Endodermal cell (in vitro differentiated cells): Measurements from ENCODE around the gene BEX4. TPM values are rescaled to one million over a fixed set of nuclear protein-coding genes. Genes with fewer than 3 reads are reported as not detected.
A peak's percentile ranks its signal among the peaks of the same experiment; 100 is the strongest.

Experiments used
- DNase-seq: peaks from one replicate; pipeline ENCODE4 v3.0.0-alpha.2; 2017
- H3K27ac ChIP-seq: 2 replicates; pipeline ENCODE4 v1.5.1; 2013; ENCODE audit warnings: mild to moderate bottlenecking, low read depth, low read length, moderate library complexity
- H3K27me3 ChIP-seq: 2 replicates; pipeline ENCODE4 v1.6.1; 2013; ENCODE audit warnings: mild to moderate bottlenecking, low read length, moderate library complexity; ENCODE audit not compliant: insufficient read depth, control insufficient read depth, poor library complexity, severe bottlenecking
- H3K36me3 ChIP-seq: 2 replicates; pipeline ENCODE4 v1.7.0; 2013; ENCODE audit warnings: mild to moderate bottlenecking, low read length, moderate library complexity; ENCODE audit not compliant: control insufficient read depth, insufficient read depth
- H3K4me1 ChIP-seq: one replicate; pipeline ENCODE4 v1.7.0; 2013; ENCODE audit warnings: low read length; ENCODE audit not compliant: control insufficient read depth, insufficient read depth
- H3K4me3 ChIP-seq: 2 replicates; pipeline ENCODE4 v1.5.1; 2013; ENCODE audit warnings: mild to moderate bottlenecking, low read length, moderate library complexity
- H3K9ac ChIP-seq: 2 replicates; pipeline ENCODE4 v1.6.1; 2013; ENCODE audit warnings: mild to moderate bottlenecking, low read length, moderate library complexity; ENCODE audit not compliant: poor library complexity, severe bottlenecking; ENCODE audit errors: extremely low read depth
- H3K9me3 ChIP-seq: 2 replicates; pipeline ENCODE4 v1.6.1; 2013; ENCODE audit warnings: mild to moderate bottlenecking, low read length, moderate library complexity; ENCODE audit not compliant: control insufficient read depth
- H3K27ac Mint-ChIP-seq: 2 replicates; pipeline ENCODE4 v1.8.0; 2020; ENCODE audit warnings: mixed read lengths
- H3K27me3 Mint-ChIP-seq: 2 replicates; pipeline ENCODE4 v1.8.0; 2021; ENCODE audit warnings: mild to moderate bottlenecking, mixed read lengths; ENCODE audit not compliant: insufficient read depth
- H3K36me3 Mint-ChIP-seq: 2 replicates; pipeline ENCODE4 v1.8.0; 2020; ENCODE audit warnings: low read depth, mixed read lengths
- H3K4me1 Mint-ChIP-seq: 2 replicates; pipeline ENCODE4 v1.8.0; 2020; ENCODE audit warnings: mixed read lengths
- H3K4me3 Mint-ChIP-seq: 2 replicates; pipeline ENCODE4 v1.8.0; 2020; ENCODE audit warnings: mild to moderate bottlenecking, moderate library complexity, mixed read lengths
- H3K9me3 Mint-ChIP-seq: 2 replicates; pipeline ENCODE4 v1.8.0; 2020; ENCODE audit warnings: mild to moderate bottlenecking, mixed read lengths
- WGBS, 2 experiments: methylation state at CpG; one replicate each; pipeline versions ENCODE4 v1.1.5 to v1.1.7; 2013; ENCODE audit warnings: missing lambda C conversion rate in 2 of 2, mixed read lengths in 1 of 2; ENCODE audit not compliant: insufficient coverage in 1 of 2, insufficient read length in 1 of 2; 5-methylcytosine and 5-hydroxymethylcytosine counted together
- total RNA-seq, 2 donors: library from RNA; stranded (reverse); fragmentation: NEBNext Ultra II Directional in 1 of 2; extraction: Animal tissue kit (Norgen Biotek cat#: 25700) in 1 of 2; gene quantifications; 2 replicates in 1 of 2; 3 replicates in 1 of 2; pipeline ENCODE4 v1.2.1, GENCODE V29; 2021
- TF ChIP-seq, protein P1 (sequence below): fragments of 200-600 bp; sonication (generic); conservative IDR thresholded peaks from 2 replicates; pipeline ENCODE4 v1.5.0; 2021; ENCODE audit warnings: antibody characterized with exemption, mild to moderate bottlenecking

Gene BEX4
- total RNA-seq, 2 donors from 2014 or later: 65.1 to 71.0 TPM

DNA sequence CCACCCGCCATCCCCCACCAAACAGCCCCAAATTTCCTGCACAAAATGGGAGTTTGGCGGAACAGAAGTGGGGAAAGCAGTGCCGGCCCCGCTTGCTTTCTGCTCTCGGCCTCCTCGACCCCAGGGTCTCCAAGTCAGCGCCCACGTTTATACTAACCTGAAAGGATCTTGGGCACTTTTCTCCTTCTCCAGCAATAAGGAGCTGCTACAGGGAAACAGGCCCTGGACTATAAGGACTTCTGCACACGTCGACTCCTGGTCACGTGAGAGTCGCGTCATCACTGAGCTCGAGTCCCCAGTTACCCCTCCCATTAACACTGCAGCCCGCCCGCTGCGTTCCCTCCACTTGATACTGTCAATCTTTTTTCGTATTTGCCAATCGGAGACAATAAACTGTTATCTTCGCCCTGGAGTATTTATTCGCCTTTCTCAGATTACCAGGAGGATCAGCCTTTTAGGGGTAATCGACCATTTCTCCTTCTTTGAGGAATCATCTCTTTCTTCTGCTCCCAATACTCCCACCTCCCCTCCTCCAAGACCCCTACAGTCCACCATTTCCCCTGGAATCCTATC, 40.1 kb downstream of the BEX4 start, which contains the start of gene TCEAL8:
TCEAL8 (minus strand) TSS at position 235 of the 573 bp plus-strand sequence. CDS start 1,176 bp downstream, outside the sequence.
- Mint-ChIP-seq H3K27ac (peak within 1 kb of the TSS; percentile 97), H3K9me3 (peaks cover 6% of the 10 kb centered on the region), H3K4me1 (peaks cover 31% of the 10 kb centered on the region), H3K27me3 (no peaks in the 10 kb centered on the region), H3K4me3 (peak within 1 kb of the TSS; percentile 93), H3K36me3 (peaks cover 12% of the 10 kb centered on the region)
- peak; percentile 95 for DNase-seq
- peak within 1 kb of the TSS; percentile 91 for H3K4me3 ChIP-seq
- no peaks in the 10 kb centered on the region for H3K9me3 ChIP-seq
- no peaks in the 10 kb centered on the region for H3K27me3 ChIP-seq
- 0% methylated on average over 5 to 22 of the region's 22 CpGs for WGBS, 2 experiments
- peak within 1 kb of the TSS; percentile 86 for H3K27ac ChIP-seq
- TF ChIP-seq, protein P1, sequence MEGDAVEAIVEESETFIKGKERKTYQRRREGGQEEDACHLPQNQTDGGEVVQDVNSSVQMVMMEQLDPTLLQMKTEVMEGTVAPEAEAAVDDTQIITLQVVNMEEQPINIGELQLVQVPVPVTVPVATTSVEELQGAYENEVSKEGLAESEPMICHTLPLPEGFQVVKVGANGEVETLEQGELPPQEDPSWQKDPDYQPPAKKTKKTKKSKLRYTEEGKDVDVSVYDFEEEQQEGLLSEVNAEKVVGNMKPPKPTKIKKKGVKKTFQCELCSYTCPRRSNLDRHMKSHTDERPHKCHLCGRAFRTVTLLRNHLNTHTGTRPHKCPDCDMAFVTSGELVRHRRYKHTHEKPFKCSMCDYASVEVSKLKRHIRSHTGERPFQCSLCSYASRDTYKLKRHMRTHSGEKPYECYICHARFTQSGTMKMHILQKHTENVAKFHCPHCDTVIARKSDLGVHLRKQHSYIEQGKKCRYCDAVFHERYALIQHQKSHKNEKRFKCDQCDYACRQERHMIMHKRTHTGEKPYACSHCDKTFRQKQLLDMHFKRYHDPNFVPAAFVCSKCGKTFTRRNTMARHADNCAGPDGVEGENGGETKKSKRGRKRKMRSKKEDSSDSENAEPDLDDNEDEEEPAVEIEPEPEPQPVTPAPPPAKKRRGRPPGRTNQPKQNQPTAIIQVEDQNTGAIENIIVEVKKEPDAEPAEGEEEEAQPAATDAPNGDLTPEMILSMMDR: no peak
- H3K36me3 ChIP-seq: peaks cover 11% of the 10 kb centered on the region
- H3K4me1 ChIP-seq: no peaks in the 10 kb centered on the region
- H3K9ac ChIP-seq: peak within 1 kb of the TSS; percentile 87

DNA sequence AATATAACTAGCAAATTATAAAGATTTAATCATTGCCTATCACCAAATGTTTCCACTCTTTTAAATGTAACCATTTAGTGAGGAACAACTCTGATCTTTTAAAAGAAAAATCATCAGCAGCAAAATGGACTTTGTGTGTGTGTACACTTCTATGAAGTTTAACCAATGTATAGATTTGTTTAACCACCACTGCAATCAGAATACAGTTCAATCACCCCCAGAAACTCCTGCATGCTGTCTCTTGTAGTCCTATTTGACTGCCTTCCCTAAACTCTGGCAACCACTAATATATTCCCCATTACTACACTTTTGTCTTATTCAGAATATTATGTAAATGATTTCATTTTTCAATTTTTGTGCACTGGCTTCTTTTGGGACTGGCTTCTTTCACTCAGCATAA, 41.7 kb downstream of the BEX4 start:
- H3K27ac Mint-ChIP-seq: no peak overlapping the region
- H3K27ac ChIP-seq: no peak overlapping the region
- DNase-seq: no peak
- TF ChIP-seq, protein P1: no peak
- no peaks in the 10 kb centered on the region for H3K27me3 ChIP-seq
- no peaks in the 10 kb centered on the region for H3K27me3 Mint-ChIP-seq
- peaks cover 28% of the 10 kb centered on the region for H3K4me1 Mint-ChIP-seq
- no peak overlapping the region for H3K4me3 Mint-ChIP-seq
- H3K9me3 ChIP-seq: no peaks in the 10 kb centered on the region
- H3K4me3 ChIP-seq: no peak overlapping the region
- peaks cover 12% of the 10 kb centered on the region for H3K36me3 Mint-ChIP-seq
- H3K36me3 ChIP-seq: peaks cover 11% of the 10 kb centered on the region
- H3K9me3 Mint-ChIP-seq: peaks cover 6% of the 10 kb centered on the region
- no peaks in the 10 kb centered on the region for H3K4me1 ChIP-seq
- no peak overlapping the region for H3K9ac ChIP-seq

DNA sequence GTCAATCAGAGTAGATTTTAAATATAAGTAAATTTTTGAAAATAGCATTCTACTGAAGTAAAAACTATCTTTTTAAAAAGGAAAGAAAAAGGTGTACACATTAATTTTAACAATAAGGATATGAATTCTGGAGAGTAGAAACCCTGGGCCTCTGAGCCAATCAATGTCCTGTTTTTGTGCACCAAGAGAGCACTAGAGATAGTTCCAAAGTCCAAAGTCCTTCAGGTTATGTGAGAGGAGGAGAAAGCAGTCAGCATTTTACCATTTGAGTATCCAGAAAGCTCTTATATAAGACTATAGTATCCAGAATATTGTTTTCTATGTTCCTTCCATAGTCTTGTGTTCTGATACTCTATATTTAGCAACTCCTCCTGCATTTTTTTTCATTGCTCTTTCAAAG, 43.4 kb downstream of the BEX4 start:
- Histone ChIP-seq H3K27me3 (no peaks in the 10 kb centered on the region), H3K9ac (no peak overlapping the region), H3K9me3 (no peaks in the 10 kb centered on the region), H3K4me1 (no peaks in the 10 kb centered on the region), H3K4me3 (no peak overlapping the region), H3K36me3 (peaks cover 4% of the 10 kb centered on the region), H3K27ac (no peak overlapping the region)
- Mint-ChIP-seq H3K4me1 (peaks cover 18% of the 10 kb centered on the region), H3K27ac (no peak overlapping the region), H3K27me3 (peaks cover 1% of the 10 kb centered on the region), H3K9me3 (peaks cover 9% of the 10 kb centered on the region), H3K36me3 (peaks cover 4% of the 10 kb centered on the region), H3K4me3 (no peak overlapping the region)
- TF ChIP-seq, protein P1: no peak
- DNase-seq: no peak

Other genes with a start within 250 kb of the BEX4 start
- gene BEX1, start 150.9 kb upstream of the BEX4 start, total RNA-seq: 100 to 1,000 TPM in 1 of 2 donors, 10 to 100 TPM in 1; 83.6 to 144 TPM
- gene NXF3, start 122.0 kb upstream of the BEX4 start, total RNA-seq: under 1 TPM in 1 of 2 donors, not detected in 1; 0.51 TPM
- gene TCEAL8, start 40.0 kb downstream of the BEX4 start, total RNA-seq: 100 to 1,000 TPM in 1 of 2 donors, 10 to 100 TPM in 1; 81.4 to 113 TPM
- 1 to 10 TPM in 1 of 2 donors, under 1 TPM in 1; 0.22 to 4.4 TPM for gene TCEAL5, start 61.6 kb downstream of the BEX4 start, total RNA-seq
- gene BEX2, start 95.9 kb downstream of the BEX4 start, total RNA-seq: 10 to 100 TPM; 23.6 to 32.3 TPM
- gene TCEAL7, start 115.1 kb downstream of the BEX4 start, total RNA-seq: 1 to 10 TPM; 5.3 to 6.7 TPM
- 100 to 1,000 TPM in 1 of 2 donors, 10 to 100 TPM in 1; 97.6 to 125 TPM for gene TCEAL9, start 141.4 kb downstream of the BEX4 start, total RNA-seq
- gene BEX3, start 161.4 kb downstream of the BEX4 start, total RNA-seq: 100 to 1,000 TPM; 595 to 651 TPM